Brain microvascular endothelial cell (primary cell): Measurements from ENCODE around the gene THUMPD3.

Experiments used
- DNase-seq: peaks from one replicate; pipeline ENCODE4 v3.0.0-alpha.2; 2020
- H3K27ac ChIP-seq: fragments of 250-450 bp; sonication (Bioruptor Pico); 2 replicates; pipeline ENCODE4 v1.5.1; 2020; ENCODE audit warnings: mild to moderate bottlenecking, moderate library complexity
- H3K27me3 ChIP-seq: fragments of 250-450 bp; sonication (Bioruptor Pico); replicated peaks from 2 replicates; pipeline ENCODE4 v1.5.1; 2020; ENCODE audit warnings: mild to moderate bottlenecking
- H3K36me3 ChIP-seq: fragments of 250-450 bp; sonication (Bioruptor Pico); replicated peaks from 2 replicates; pipeline ENCODE4 v1.5.1; 2020; ENCODE audit warnings: mild to moderate bottlenecking
- H3K4me3 ChIP-seq: 2 replicates; pipeline ENCODE4 v1.5.1; 2011; ENCODE audit warnings: low read depth, mild to moderate bottlenecking, control low read depth, low read length, moderate library complexity
- in situ Hi-C: cut with HindIII; loops from 2 replicates; pipeline ENCODE4 v1.10.0; 2017; ENCODE audit warnings: low sequenced_read_pairs, low pct_ligation_motif_present
- TF ChIP-seq, protein P1 (sequence below): IDR thresholded peaks from 2 replicates; pipeline ENCODE4 v1.5.1; 2011; ENCODE audit warnings: low read depth, mild to moderate bottlenecking, moderate library complexity, low read length, control low read depth, inconsistent platforms; ENCODE audit errors: missing control alignments

The THUMPD3 gene

DNA sequence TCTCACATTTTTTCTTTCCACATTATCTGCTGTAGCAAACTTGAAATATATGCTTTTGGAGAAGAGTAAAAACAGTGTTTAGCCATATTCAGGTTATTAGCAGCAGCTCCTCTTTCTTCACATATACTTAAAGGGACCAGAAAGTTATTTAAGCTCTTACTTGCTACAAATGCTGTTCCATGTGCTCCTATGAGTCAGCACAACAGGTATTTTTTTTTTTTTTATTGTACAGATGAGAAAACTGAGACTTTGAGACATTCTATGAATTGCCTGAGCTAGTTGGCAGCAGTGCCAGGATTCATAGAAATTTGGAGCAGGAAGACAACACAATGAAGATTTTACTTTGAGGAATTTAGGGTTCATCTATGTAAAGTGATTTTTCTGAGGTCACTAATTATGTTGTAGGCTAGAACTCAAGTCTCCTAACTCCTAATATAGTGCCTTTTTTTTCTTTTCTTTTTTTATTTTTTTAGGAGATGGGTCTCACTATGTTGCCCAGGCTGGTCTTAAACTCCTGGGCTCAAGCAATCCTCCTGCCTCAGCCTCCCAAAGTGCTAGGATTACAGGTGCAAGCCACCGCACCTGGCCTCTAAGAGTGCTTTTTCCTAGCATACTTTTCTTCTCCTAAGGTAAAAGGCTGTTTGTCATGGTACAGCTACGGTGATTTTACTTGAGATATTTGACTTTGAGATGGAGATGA lies 58.1 kb downstream of the THUMPD3 start:
- DNase-seq, result no peak
- peak overlapping the region; percentile 14 for H3K27ac ChIP-seq
- H3K27me3 ChIP-seq, result no peaks in the 10 kb centered on the region
- in situ Hi-C loops, result no loop called here
- H3K36me3 ChIP-seq, result peaks cover 5% of the 10 kb centered on the region
- H3K4me3 ChIP-seq, result no peak overlapping the region
- TF ChIP-seq, protein P1, sequence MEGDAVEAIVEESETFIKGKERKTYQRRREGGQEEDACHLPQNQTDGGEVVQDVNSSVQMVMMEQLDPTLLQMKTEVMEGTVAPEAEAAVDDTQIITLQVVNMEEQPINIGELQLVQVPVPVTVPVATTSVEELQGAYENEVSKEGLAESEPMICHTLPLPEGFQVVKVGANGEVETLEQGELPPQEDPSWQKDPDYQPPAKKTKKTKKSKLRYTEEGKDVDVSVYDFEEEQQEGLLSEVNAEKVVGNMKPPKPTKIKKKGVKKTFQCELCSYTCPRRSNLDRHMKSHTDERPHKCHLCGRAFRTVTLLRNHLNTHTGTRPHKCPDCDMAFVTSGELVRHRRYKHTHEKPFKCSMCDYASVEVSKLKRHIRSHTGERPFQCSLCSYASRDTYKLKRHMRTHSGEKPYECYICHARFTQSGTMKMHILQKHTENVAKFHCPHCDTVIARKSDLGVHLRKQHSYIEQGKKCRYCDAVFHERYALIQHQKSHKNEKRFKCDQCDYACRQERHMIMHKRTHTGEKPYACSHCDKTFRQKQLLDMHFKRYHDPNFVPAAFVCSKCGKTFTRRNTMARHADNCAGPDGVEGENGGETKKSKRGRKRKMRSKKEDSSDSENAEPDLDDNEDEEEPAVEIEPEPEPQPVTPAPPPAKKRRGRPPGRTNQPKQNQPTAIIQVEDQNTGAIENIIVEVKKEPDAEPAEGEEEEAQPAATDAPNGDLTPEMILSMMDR, result no peak

DNA sequence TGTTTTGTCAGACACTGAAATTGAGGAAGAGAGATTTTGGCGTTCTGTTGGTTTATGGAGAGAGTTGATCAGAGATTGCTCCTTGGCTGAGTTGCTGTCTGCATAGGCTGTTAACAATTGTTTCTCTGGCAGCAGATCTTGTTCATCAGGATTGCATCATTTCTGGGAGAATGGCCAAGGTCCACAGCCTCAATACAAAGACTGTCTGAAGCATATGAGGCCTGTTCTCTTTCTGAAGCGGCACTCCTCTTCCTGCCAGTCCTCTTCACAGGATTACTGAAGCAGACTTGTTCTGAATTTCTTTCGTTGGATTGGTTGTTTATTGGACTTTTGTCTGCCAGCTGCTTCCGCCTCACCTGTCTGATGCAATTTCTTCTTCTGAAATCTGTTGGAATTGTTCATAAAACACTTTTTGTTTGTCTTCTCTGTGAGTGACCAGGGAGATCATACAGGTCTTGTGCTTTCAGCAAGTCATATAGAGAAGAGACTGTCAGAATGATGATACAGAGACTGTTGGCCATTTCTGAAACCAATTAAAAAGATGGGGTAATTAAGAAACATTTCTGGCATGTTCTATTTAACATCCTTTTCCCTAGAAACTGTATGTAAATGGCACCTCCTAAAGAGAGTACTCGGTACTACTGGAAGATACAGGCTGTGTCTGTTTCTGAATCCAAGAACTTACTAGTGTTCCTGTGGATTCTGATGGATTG lies 60.0 kb downstream of the THUMPD3 start:
- peak; percentile 98 for DNase-seq
- in situ Hi-C loops, result no loop called here
- H3K27ac ChIP-seq, result peak overlapping the region; percentile 91
- H3K36me3 ChIP-seq, result peaks cover 14% of the 10 kb centered on the region
- H3K4me3 ChIP-seq, result no peak overlapping the region
- TF ChIP-seq, protein P1, result peak; percentile 45
- no peaks in the 10 kb centered on the region for H3K27me3 ChIP-seq

DNA sequence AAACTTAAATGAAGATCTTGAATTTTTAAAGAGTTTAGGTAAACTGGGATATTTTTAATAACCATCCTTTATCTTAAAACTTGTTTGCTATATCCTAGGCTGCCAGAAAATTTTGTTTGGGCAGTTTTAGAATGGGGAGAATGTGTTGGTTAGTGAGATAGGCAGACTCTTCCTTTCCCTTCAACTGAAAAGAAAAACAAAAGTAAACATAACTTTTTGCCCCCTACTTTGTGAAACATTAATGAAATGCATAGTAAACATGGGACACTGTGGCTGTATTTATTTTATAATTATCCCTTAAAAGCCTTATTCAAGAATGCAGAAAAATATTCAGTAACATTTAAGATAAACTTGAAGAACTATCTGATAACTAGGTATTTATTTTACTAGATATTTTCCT lies 65.6 kb downstream of the THUMPD3 start:
- H3K4me3 ChIP-seq, result no peak overlapping the region
- in situ Hi-C loops, result no loop called here
- H3K36me3 ChIP-seq, result peaks cover 52% of the 10 kb centered on the region
- DNase-seq, result no peak
- TF ChIP-seq, protein P1, result no peak
- H3K27ac ChIP-seq, result no peak overlapping the region
- no peaks in the 10 kb centered on the region for H3K27me3 ChIP-seq

DNA sequence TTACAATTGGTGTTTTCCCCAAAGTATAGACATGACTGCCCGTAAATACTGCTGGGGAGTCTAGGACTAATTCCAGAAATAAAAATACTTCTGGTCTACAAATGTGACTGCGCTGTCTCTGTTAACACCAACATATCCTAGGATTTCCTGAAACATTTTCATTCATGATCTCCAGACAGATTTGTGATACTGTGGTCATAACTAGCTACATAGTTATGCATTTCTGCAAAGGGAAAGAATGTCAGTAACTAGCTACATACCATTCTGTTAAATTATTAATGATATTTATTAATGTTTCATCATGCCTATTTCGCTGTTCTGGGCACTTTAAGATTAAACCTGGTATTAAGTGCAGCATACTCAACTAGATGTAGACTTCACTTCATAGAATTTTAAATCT lies 67.9 kb downstream of the THUMPD3 start:
- Histone ChIP-seq H3K4me3 (no peak overlapping the region), H3K27ac (no peak overlapping the region), H3K36me3 (peaks cover 74% of the 10 kb centered on the region), H3K27me3 (no peaks in the 10 kb centered on the region)
- in situ Hi-C loops, result no loop called here
- TF ChIP-seq, protein P1, result no peak
- no peak for DNase-seq

DNA sequence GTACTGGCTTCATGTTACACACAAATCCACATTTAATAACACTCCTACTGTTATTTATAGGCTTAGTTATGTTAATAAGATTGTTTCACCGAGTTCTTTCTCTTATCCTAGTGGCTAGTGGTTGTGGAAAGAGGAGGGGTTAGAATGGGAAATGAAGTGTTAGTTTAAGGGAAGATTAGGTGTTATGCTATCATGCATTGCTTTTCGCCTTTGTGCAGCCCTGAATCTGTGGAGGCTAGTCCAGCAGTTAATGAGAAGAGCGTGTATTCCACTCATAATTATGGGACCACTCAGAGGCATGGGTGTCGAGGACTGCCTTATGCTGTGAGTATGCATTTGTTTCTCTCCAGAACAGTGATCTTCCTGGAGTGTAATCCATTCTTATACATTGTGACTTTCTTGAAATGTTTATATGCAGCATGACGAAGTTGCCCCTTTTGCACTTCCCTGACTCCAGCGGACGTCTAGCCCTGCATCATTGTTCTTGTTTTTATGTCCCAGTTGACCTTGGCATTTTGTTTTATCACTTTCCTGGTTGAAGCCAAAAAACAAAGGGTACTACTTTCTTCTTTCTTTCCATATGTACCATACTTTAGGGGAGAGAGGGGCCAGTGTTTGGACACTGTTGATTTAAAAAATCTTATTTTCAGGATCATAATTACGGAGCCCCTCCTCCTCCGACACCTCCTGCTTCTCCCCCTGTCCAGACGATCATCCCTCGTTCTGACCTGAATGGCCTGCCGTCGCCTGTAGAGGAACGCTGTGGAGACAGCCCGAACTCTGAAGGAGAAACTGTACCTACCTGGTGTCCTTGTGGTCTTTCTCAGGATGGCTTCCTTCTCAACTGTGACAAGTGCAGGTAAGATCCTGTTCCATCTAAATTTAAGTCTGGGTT lies 71.0 kb downstream of the THUMPD3 start:
- TF ChIP-seq, protein P1, result no peak
- no peak overlapping the region for H3K4me3 ChIP-seq
- no peaks in the 10 kb centered on the region for H3K27me3 ChIP-seq
- DNase-seq, result no peak
- H3K27ac ChIP-seq, result no peak overlapping the region
- H3K36me3 ChIP-seq, result peaks cover 88% of the 10 kb centered on the region
- in situ Hi-C loops, result no loop called here
